ENCODE measurements around the gene ZBTB47. TPM values are rescaled to one million over a fixed set of nuclear protein-coding genes. Genes with fewer than 3 reads are reported as not detected.
A peak's percentile ranks its signal among the peaks of the same experiment; 100 is the strongest.

The ZBTB47 gene
- total RNA-seq, 4 donors from 2014 or later, result 41.5 to 67.6 (median 50.3) TPM

- ATAC-seq (ENCODE audit: low FRiP score) (no peak), DNase-seq (ENCODE audit: low spot score) (no peak)
Measured at GRCh38 chr3:42692667-42693529, 39.4 kb downstream of the ZBTB47 start.

DNA sequence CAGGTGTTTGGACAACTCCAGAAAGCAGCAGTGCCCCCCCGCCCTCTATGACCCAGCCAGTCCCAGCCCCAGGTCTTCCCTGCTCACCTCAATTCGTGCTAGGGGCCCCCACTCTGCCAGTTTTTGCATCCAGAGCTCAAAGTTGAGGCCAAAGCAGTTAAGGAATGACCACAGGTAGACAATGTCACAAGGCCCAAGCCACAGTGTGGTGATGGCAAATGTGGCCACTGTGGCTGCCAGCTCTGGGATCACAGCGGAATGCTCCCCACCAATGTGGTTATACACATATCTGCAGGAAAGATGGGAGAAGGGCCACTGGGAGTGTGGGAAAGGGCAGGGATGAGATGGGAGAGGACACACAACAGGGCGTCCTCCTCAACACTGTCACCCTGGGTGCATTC is 40.0 kb downstream of the ZBTB47 start:
- ATAC-seq (ENCODE audit: low FRiP score), result no peak
- TF ChIP-seq, protein P1, sequence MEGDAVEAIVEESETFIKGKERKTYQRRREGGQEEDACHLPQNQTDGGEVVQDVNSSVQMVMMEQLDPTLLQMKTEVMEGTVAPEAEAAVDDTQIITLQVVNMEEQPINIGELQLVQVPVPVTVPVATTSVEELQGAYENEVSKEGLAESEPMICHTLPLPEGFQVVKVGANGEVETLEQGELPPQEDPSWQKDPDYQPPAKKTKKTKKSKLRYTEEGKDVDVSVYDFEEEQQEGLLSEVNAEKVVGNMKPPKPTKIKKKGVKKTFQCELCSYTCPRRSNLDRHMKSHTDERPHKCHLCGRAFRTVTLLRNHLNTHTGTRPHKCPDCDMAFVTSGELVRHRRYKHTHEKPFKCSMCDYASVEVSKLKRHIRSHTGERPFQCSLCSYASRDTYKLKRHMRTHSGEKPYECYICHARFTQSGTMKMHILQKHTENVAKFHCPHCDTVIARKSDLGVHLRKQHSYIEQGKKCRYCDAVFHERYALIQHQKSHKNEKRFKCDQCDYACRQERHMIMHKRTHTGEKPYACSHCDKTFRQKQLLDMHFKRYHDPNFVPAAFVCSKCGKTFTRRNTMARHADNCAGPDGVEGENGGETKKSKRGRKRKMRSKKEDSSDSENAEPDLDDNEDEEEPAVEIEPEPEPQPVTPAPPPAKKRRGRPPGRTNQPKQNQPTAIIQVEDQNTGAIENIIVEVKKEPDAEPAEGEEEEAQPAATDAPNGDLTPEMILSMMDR (IDR thresholded peaks at IDR 0.05), result no peak
- no peak for DNase-seq (ENCODE audit: low spot score)

More at GRCh38 chr3:42692667-42693529, 39.4 kb downstream of the ZBTB47 start:
- TF ChIP-seq, protein P1 (IDR thresholded peaks at IDR 0.05), result no peak

- TF ChIP-seq, protein P1 (IDR thresholded peaks at IDR 0.05), result no peak
- no peak for ATAC-seq (ENCODE audit: low FRiP score)
- no peak for DNase-seq (ENCODE audit: low spot score)
Measured at GRCh38 chr3:42694366-42694765, 40.9 kb downstream of the ZBTB47 start.

DNA sequence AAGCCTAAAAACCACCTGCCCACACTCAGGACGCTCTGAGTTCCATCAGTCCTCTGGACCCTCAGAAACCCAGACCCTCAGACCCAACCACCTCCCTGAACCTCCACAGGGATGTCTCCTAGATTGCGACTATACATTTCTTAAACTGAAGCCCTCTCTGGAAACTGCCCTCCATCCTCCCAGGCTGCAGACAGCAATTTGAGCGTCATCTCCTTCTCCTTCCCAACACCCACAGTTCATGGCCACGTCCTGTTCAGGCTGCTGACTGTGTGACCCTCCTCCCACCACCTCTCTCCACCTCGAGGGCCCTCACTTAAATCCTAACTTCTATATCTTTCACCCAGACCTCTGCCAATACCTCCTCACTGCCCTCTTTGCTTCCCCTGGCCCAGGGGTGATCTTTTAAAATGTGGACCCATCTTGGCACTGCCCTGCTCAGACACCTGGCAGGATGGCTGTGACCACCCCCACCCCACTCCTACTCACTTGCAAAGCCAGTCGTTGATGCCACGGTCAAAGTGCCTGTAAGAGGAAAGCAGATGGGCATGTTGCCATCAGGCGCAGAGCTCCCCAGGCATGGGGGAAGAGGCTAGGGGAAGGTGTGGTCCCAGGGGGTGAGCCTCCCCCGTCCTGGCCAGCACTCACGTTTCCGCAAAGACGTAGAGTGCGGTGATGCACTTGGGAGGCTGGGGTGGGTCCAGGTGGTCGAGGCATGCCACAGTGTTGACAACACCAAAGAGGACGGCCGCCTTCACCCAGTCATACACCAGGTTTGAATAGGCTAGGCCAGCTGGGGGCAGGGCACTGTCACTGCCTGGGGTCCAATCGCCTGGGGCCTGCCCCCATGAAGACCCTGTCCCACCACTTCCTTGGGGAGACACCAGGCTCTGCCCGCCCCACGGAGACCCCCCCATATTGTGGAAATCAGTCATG is 43.1 kb downstream of the ZBTB47 start:
- ATAC-seq (ENCODE audit: low FRiP score), result no peak
- TF ChIP-seq, protein P1 (IDR thresholded peaks at IDR 0.05), result no peak
- peak; percentile 6 for DNase-seq (ENCODE audit: low spot score)

- DNase-seq (ENCODE audit: low spot score) (peak; percentile 17), ATAC-seq (ENCODE audit: low FRiP score) (no peak)
- TF ChIP-seq, protein P1 (IDR thresholded peaks at IDR 0.05), result no peak
Measured at GRCh38 chr3:42697289-42698051, 44.0 kb downstream of the ZBTB47 start.

DNA sequence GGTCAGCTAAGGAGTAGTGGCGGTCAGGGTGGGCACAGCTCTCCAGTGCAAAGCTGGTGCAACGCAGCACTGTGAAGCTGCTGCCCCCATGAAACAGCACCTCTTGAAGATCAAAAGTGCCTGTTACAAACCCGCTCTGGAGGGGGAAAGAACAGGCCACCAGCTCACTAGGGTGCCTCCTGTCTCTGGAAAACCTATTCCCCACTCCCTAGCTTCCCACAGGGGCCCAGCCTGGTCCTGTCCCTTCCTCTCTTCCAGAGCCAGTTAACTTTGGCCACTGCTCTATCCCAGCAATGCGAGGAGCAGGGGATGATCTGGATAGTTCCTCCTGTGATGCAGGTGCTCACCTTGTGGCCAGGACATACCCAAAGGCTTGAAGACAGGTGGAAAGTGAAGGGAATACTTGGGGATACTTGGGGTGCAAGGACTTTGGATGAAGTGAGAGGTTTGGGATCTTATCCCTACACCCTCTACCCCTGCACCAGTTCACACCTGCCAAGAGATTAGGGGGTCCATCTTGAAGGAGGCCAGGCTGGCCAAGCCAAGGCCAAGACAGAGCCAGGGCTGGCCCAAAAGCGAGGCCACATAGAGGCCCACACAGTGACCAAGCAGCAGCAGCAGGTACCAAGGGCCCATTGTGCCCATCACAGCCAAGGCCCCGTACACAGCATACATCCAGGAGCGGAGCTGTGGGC is 44.9 kb downstream of the ZBTB47 start:
- TF ChIP-seq, protein P1 (IDR thresholded peaks at IDR 0.05), result no peak
- ATAC-seq (ENCODE audit: low FRiP score) (no peak), DNase-seq (ENCODE audit: low spot score) (peak; percentile 14)
